HUES6 (cell line): ENCODE results near the gene AP2A2.
A peak's percentile ranks its signal among the peaks of the same experiment; 100 is the strongest.
"Not testable (repeated sequence)": the region's sequence is repeated elsewhere in the genome, so short reads cannot be mapped to it uniquely, and the experiment has no call there.

ENCODE experiments used
- H3K27ac ChIP-seq: 2 replicates; pipeline ENCODE4 v1.7.0; 2013; ENCODE audit warnings: low read depth, mild to moderate bottlenecking, low read length, inconsistent platforms
- H3K27me3 ChIP-seq: 2 replicates; pipeline ENCODE4 v1.6.1; 2013; ENCODE audit warnings: low read length; ENCODE audit not compliant: control insufficient read depth, insufficient read depth
- H3K36me3 ChIP-seq: 2 replicates; pipeline ENCODE4 v1.6.1; 2013; ENCODE audit warnings: low read length; ENCODE audit not compliant: control insufficient read depth, insufficient read depth
- H3K4me1 ChIP-seq: 2 replicates; pipeline ENCODE4 v1.6.1; 2013; ENCODE audit warnings: low read length; ENCODE audit not compliant: control insufficient read depth, insufficient read depth
- H3K4me3 ChIP-seq: 2 replicates; pipeline ENCODE4 v1.5.1; 2013; ENCODE audit warnings: low read depth, low read length
- H3K9ac ChIP-seq: one replicate; pipeline ENCODE4 v1.6.1; 2013; ENCODE audit warnings: mild to moderate bottlenecking, low read length
- H3K9me3 ChIP-seq: 2 replicates; pipeline ENCODE4 v1.6.1; 2013; ENCODE audit warnings: low read depth, low read length; ENCODE audit not compliant: control insufficient read depth, insufficient read depth

Gene AP2A2

DNA sequence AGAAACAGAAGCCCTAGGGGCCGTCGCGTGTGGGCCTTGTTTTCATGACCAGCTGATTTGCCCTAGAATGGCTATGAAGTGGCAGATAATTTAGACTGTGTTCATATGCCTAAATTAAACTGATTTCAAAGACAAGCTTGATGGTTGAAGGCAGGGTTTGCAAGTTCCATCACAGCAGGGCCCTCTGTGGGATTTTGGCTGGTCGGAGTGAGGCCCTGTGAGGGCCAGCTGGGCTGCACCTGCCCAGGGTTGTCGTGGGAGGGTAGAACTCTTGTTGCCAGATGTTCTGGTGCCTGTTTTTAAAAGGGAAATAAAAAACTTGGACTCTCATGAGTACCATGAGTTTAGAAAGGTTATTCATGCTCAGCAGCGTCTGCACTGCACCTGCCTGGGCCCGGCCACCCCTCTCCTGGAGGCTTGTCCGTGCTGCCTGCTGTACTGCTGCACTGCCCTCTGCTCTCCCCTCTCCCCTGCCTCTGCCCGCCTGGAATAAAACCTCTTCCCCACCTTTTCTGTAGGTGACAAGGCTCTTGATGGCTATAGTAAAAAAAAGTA is 44.1 kb downstream of the AP2A2 start:
- H3K9me3 ChIP-seq = peaks cover under 1% of the 10 kb centered on the region
- no peak overlapping the region for H3K4me3 ChIP-seq
- H3K36me3 ChIP-seq = peaks cover 58% of the 10 kb centered on the region
- H3K4me1 ChIP-seq = no peaks in the 10 kb centered on the region
- H3K27ac ChIP-seq = no peak overlapping the region
- H3K9ac ChIP-seq = no peak overlapping the region
- H3K27me3 ChIP-seq = no peaks in the 10 kb centered on the region

- H3K4me1 ChIP-seq = no peaks in the 10 kb centered on the region
- no peak overlapping the region for H3K9ac ChIP-seq
- H3K36me3 ChIP-seq = peaks cover 59% of the 10 kb centered on the region
- no peak overlapping the region for H3K27ac ChIP-seq
- no peak overlapping the region for H3K4me3 ChIP-seq
- no peaks in the 10 kb centered on the region for H3K9me3 ChIP-seq
- no peaks in the 10 kb centered on the region for H3K27me3 ChIP-seq
These were observed 44.7 kb downstream of the AP2A2 start for GRCh38 chr11:970319-970871.

DNA sequence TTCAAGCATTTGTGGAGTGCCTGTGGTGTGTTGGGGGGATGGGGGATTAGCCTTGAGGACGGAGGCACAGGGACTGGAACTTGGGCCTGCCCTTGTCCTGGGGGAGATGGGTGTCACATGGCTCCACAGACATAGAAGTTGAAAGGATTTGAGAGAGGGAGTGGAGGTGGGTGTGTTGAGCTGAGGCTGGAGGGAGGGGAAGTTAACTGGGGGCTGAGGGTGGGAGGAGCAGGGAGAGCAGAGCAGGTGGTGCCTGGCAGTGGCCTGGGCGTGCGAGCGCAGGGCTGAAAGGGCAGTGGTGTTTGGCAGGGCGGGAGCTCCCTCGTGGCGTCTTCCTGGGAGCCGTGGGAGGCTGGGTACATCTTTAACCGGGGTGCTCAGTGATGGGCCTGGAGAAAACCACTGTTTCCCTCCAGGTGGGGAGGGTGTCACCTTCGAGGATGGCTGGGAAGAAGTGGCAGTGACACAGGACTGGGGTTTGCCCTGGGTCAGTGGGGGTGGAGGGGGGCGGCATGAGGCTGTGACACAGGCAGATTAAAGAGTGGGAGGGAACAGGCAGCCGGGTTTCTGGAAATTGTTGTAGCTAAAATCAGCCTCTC is 45.5 kb downstream of the AP2A2 start:
- H3K9ac ChIP-seq = no peak overlapping the region
- no peak overlapping the region for H3K4me3 ChIP-seq
- no peak overlapping the region for H3K27ac ChIP-seq
- no peaks in the 10 kb centered on the region for H3K9me3 ChIP-seq
- peaks cover 58% of the 10 kb centered on the region for H3K36me3 ChIP-seq
- no peaks in the 10 kb centered on the region for H3K4me1 ChIP-seq
- H3K27me3 ChIP-seq = no peaks in the 10 kb centered on the region

- no peaks in the 10 kb centered on the region for H3K4me1 ChIP-seq
- no peak overlapping the region for H3K27ac ChIP-seq
- H3K9ac ChIP-seq = no peak overlapping the region
- no peaks in the 10 kb centered on the region for H3K9me3 ChIP-seq
- H3K36me3 ChIP-seq = peaks cover 59% of the 10 kb centered on the region
- H3K4me3 ChIP-seq = no peak overlapping the region
- H3K27me3 ChIP-seq = no peaks in the 10 kb centered on the region
These were observed 46.2 kb downstream of the AP2A2 start for GRCh38 chr11:971731-972365.

DNA sequence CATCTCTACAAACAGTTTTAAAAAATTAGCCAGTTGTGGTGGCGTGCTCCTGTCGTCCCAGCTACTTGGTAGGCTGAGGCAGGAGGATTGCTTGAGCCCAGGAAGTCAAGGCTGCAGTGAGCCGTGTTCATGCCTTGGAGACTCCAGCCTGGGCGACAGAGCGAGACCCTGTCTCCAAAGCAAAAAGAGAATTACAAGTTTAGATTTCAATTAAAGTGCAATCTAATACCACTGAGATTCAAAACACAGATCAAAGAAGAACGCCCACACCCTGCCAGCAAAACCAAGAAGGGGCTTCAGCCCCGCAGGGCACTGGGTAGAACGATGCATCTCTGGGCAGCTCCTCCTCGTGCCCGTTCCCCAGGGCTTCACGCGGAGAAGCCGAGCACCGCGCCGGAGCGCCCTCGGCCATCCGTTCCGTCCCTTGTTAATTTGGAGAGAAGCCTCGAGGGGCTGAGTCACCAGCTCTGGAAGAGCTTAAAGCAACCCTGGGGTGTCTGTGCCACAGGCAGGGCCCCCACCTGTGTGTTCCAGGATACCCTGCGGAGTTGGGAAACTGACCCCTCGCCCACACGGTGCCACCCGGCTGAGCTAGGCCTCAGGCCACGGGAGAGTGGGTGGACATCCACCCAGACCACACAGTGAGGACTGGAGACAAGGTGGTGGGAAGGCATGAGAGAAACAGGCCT is 47.0 kb downstream of the AP2A2 start:
- Histone ChIP-seq H3K36me3 (peaks cover 68% of the 10 kb centered on the region), H3K4me3 (no peak overlapping the region), H3K9ac (no peak overlapping the region), H3K27me3 (no peaks in the 10 kb centered on the region), H3K9me3 (no peaks in the 10 kb centered on the region), H3K4me1 (no peaks in the 10 kb centered on the region), H3K27ac (no peak overlapping the region)

DNA sequence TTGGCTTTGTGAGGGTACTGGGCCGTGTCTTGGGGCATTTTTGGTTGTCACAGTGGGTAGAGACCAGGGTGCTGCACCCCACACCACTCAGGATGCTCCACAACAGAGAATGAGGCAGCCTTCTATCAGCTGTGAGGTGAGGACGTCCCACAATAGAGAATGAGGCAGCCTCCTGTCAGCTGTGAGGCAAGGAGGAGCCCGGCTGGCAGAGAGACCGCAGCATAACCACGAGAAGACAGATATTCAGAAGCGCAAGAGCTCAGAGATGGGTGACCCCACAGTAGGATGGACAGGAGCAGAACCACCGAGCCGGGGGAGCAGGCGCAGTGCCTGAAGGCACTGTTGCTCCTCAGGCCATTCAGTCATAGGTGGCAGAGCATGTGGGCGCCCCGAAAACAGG is 47.6 kb downstream of the AP2A2 start:
- no peaks in the 10 kb centered on the region for H3K27me3 ChIP-seq
- no peak overlapping the region for H3K9ac ChIP-seq
- H3K27ac ChIP-seq = no peak overlapping the region
- no peaks in the 10 kb centered on the region for H3K4me1 ChIP-seq
- H3K4me3 ChIP-seq = no peak overlapping the region
- no peaks in the 10 kb centered on the region for H3K9me3 ChIP-seq
- H3K36me3 ChIP-seq = peaks cover 70% of the 10 kb centered on the region

GRCh38 chr11:975376-975775 is 49.7 kb downstream of the AP2A2 start:
- not testable (repeated sequence) for H3K4me1 ChIP-seq, H3K27ac ChIP-seq, H3K9ac ChIP-seq, H3K27me3 ChIP-seq, H3K4me3 ChIP-seq, H3K9me3 ChIP-seq
- H3K36me3 ChIP-seq = peaks cover 75% of the 10 kb centered on the region

DNA sequence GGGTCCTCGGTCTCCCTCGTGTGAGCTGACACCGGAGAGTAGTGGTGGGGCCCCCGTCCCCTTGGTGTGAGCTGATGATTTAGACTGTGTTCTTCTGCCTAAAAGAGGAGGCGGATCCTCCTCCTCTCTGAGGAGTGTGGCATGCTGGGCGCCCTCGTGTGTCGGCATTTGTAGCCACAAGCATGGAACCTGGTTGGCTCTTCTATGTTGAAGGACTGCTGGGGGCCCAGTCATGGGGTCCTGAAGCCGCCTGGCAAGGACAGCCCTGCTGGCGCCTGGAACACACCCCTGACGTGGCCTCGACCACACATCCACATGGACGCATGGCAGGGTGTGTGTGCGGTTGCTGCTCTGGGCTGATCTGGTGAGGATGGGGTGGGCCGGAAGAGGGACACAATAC is 50.2 kb downstream of the AP2A2 start:
- no peak overlapping the region for H3K9ac ChIP-seq
- no peaks in the 10 kb centered on the region for H3K9me3 ChIP-seq
- H3K4me1 ChIP-seq = no peaks in the 10 kb centered on the region
- H3K4me3 ChIP-seq = no peak overlapping the region
- H3K27ac ChIP-seq = no peak overlapping the region
- peaks cover 75% of the 10 kb centered on the region for H3K36me3 ChIP-seq
- H3K27me3 ChIP-seq = no peaks in the 10 kb centered on the region

GRCh38 chr11:976431-977160 is 50.9 kb downstream of the AP2A2 start:
- Histone ChIP-seq H3K4me3 (no peak overlapping the region), H3K9ac (no peak overlapping the region), H3K27ac (no peak overlapping the region), H3K9me3 (no peaks in the 10 kb centered on the region), H3K27me3 (no peaks in the 10 kb centered on the region), H3K4me1 (no peaks in the 10 kb centered on the region), H3K36me3 (peaks cover 76% of the 10 kb centered on the region)

DNA sequence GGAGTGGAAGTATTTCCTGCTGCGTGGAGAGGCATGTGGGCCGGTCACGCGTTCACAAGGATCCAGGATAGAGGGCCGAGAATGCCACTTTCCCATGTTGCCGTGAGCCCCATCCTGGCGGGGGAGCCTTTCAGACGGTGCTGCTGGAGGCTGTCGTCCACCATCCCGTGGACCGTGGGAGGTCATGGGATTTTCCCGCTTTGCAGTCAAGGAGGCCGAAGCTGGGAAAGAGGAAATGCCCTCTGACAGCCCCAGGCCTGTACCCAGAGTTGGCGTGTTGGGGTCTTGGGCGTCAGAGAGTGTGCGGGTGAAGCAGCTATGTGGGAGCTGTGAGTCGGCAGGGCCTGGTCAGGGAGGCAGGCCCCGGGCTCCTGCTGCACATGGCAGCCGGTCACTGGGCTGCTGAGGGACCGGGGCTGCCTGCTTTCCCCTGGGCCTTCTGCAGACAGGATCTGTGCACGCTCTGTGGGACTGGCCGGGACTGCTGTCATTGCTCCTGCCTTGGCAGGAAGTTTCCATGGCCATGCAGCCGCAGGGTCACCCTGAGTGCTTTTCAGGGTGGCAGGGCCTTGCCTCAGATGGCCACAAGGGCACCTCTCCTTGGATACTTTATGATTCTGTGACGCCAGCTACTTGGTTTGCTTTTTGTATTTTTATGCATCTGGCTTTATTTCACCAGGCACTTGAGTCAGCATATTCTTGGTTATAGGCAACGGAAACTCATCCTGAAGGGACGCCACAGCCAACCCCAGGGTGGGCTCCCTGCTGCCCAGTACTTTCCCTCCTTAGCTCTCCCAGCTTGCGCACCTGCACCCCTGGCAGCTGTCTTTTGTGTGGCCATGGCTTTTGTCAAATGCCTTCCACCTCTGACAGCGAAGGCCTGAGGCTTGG is 52.4 kb downstream of the AP2A2 start:
- no peaks in the 10 kb centered on the region for H3K9me3 ChIP-seq
- no peaks in the 10 kb centered on the region for H3K27me3 ChIP-seq
- no peak overlapping the region for H3K9ac ChIP-seq
- 0 out of 2 replicates have a peak overlapping the region, but pooled peaks have one; percentile 26 for H3K27ac ChIP-seq
- H3K4me1 ChIP-seq = no peaks in the 10 kb centered on the region
- peaks cover 71% of the 10 kb centered on the region for H3K36me3 ChIP-seq
- H3K4me3 ChIP-seq = no peak overlapping the region
